ENCODE results near the gene PPP1R15B.

The PPP1R15B gene

GRCh38 chr1:204401730-204402129, 9.9 kb downstream of the PPP1R15B start:
- DNase-seq (ENCODE audit: low read depth in 4 of 4, low spot score in 1 of 4), result no peak

GRCh38 chr1:204400882-204401510, 10.6 kb downstream of the PPP1R15B start:
- DNase-seq (ENCODE audit: low read depth in 4 of 4, low spot score in 1 of 4), result no peak

GRCh38 chr1:204398197-204399125, 13.2 kb downstream of the PPP1R15B start:
- peak in 1 of 4 experiments; percentile 34 for DNase-seq (ENCODE audit: low read depth in 4 of 4, low spot score in 1 of 4)

GRCh38 chr1:204396015-204396583, 15.5 kb downstream of the PPP1R15B start:
- no peak for DNase-seq (ENCODE audit: low read depth in 4 of 4, low spot score in 1 of 4)

GRCh38 chr1:204391629-204392028, 20.0 kb downstream of the PPP1R15B start:
- DNase-seq (ENCODE audit: low read depth in 4 of 4, low spot score in 1 of 4), result no peak

DNA sequence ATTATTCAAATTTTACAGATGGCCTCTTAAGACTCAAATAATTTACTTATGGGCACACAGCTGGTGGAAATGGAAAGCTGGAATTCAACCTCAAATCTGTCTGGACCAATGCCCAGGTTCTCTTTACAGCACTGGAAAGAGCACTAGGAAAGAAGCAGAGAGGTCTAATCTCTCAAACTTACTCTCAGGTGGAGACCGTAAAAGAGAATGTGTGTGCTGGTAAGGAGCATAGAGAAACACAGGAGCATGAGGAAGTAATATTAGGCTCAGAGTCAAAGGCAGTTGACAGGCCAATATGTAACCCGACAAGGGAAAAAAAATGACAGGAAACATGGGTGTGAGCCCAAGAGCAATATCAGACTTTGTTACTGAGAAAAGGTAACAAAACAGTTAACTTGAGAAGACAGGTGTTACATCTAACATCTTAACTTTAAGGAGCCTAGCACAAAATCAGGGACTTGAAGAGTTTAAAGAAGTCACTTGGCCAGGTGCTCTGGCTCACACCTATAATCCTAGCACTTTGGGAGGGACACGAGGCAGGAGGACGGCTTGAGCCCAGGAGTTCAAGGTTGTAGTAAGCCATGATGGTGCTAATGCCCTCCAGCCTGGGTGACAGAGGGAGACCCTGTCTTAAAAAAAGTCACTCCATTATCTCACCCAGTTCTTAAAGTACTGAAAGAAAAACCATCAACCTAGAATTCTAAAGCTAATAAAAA, 20.7 kb downstream of the PPP1R15B start:
- DNase-seq (ENCODE audit: low read depth in 4 of 4, low spot score in 1 of 4), result no peak

DNA sequence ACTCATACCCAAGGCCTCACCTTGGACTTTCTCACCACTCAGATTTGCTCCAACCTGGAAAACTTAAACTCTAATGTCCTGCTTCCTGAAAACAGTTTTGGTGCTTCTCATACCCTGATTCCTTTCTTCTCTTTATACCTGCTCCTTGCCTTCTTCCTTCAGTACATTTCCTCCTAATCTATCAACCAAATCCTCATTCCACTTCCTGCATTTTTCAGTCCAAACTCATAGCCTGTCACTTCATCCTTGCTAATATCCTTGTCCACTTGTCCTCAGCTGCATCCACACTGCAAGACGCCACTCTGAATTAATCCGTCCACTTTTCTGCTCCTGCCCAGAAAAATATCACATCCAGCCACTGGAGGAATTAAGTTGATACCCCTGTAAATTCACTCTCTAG, 25.9 kb downstream of the PPP1R15B start:
- no peak for DNase-seq (ENCODE audit: low read depth in 4 of 4, low spot score in 1 of 4)

DNA sequence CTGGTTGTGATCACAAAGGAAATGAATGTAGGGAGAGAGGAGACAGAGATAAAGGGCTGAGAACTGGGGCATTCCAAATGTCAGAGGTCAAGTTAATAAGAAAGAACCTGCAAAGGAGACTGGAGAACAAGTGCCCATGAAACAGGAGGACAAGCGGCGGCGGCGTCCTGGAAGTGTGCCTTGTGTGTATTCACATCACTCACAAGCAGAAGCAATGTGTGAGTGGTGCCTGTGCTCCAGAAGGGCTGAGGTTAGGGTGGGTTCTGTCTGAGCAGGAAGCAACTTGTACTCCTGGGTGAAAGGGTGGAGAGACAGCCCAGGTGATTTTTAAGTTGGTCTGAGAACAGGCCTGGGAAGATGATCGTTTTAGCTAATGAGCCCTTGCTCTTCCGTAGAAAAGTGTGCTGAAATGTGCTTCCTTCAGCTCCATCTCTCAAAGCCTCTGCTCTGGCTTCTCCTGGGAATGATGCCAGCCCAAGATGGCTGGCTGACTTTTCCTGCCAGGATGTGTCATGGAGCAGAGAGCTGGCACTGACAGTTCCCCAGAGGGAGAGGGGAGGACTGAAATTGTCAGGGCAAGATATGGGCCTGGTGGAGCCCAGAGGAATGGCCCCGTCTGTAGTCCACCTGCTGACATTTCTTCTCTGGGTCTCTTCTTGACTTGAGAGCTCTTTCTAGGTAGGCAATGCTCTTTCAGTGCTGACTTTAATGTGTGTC, 26.8 kb downstream of the PPP1R15B start:
- DNase-seq (ENCODE audit: low read depth in 4 of 4, low spot score in 1 of 4), result no peak

- no peak for DNase-seq (ENCODE audit: low read depth in 4 of 4, low spot score in 1 of 4)
Observed at GRCh38 chr1:204383163-204383904, 28.3 kb downstream of the PPP1R15B start.

DNA sequence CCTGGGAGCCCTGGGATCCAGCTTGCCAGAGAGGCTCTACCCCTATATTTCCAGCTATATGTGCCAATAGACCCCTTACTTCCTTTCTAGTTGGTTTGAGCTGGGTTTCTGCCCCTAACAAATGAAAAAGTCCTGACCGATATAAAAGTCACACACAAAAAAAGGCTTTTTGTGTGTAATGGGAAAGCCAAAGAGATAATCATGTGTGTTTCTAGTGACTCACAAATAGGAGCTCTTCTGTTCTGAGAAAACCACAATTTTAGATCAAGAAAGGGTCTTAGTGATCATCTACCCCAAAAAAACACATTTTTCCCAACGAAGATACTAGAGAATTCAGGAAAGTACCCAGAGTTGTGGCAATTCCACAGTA, 28.9 kb downstream of the PPP1R15B start:
- no peak for DNase-seq (ENCODE audit: low read depth in 4 of 4, low spot score in 1 of 4)

DNA sequence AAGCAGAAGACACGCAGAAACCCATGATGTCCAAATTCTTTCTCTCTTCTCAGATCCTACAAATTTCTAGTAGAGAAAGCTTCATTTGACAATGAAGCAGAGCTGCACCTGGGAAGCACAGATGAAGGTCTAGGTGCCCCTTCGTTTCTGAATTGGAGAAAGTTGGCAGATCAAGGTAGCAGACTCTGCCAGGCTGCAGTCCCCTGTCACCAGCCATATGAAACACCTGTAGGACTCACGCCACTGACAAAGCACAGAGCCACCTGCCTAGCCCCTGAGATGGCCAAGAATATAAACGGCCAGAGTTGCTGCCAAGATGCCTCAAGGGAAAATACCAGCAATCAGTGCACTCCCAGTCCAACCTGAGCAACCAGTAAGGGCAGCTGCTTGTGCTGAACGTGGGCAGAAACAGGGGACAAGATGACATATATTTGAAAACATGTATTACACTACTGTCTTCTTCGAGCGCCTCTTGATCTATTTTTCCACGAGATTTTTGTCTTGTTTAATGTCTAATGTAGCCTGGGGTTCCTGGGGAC, 31.3 kb downstream of the PPP1R15B start:
- no peak for DNase-seq (ENCODE audit: low read depth in 4 of 4, low spot score in 1 of 4)

GRCh38 chr1:204377800-204378668, 33.6 kb downstream of the PPP1R15B start:
- peak in 2 of 4 experiments; percentile 21 to 28 for DNase-seq (ENCODE audit: low read depth in 4 of 4, low spot score in 1 of 4)

- DNase-seq (ENCODE audit: low read depth in 4 of 4, low spot score in 1 of 4), result no peak
Observed at GRCh38 chr1:204376919-204377799, 34.5 kb downstream of the PPP1R15B start.

- DNase-seq (ENCODE audit: low read depth in 4 of 4, low spot score in 1 of 4), result no peak
Observed at GRCh38 chr1:204376465-204376864, 35.2 kb downstream of the PPP1R15B start.

DNA sequence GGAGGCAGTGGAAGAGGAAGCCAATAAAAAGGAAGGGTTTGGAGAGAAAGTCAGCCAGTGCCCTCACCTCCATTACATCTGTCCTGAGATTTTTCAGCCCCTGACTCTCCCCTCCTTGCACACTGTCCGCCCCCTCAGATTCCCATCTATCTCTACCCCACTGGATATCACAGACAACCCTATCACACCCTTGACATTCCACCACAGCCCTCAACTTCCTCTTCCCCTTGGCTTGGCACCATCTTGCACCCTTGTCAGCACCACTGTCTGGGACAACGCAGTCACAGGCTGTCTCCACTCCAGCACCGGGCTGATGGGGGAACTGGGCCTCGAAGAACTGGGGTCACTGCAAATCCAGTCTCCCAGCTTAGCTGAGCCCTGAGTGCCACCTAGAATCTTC, 37.7 kb downstream of the PPP1R15B start:
- DNase-seq (ENCODE audit: low read depth in 4 of 4, low spot score in 1 of 4), result no peak

DNA sequence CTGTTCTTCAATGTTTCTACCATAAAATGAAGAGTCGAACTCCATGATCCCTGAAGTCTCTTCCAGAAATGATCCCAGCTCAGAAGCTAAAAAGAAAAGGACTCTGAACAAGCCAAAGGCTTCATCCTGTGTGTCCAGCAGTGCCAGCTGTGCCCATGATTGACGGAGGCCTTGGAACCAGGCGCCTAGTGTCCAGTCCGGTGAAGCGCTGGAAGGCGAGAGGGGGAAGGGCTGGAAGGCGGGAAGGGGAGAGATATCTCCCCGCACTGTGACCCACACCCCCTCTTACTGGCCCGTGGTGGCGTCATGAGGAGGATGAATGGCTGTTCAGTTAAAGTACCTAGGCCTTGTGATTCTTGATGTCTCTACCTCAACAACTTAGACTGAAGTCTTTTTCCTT, 41.4 kb downstream of the PPP1R15B start:
- no peak for DNase-seq (ENCODE audit: low read depth in 4 of 4, low spot score in 1 of 4)

- no peak for DNase-seq (ENCODE audit: low read depth in 4 of 4, low spot score in 1 of 4)
Observed at GRCh38 chr1:204368996-204369726, 42.5 kb downstream of the PPP1R15B start.
